Measurements from ENCODE around the gene C2CD4C.

C2CD4C gene

DNA sequence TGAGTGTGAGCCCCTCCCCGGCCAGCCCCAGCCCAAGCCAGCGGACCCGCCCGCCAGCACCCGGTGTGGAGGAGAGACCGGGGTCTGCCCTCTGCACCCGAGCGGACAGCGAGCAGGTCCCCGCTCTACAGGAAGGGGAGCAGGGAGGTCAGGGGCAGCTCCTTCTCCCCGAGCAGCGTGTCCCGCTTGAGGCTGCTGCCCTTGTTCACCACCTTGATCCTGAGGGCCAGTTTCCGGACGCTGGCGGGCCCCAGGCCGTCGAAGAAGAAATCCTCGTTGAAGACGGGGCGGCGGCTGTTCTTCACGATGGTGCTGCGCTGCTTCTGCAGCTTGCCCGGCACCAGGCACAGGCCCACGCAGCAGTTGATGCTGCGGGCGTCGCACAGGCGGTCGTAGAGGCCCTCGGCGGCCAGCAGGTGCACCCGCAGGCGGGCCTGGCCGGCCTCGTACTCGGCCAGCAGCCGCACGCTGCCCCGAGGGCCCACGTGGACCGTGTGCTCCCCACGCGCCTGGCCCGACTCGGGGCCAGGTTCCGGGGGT, 1.9 kb downstream of the C2CD4C start:
- Histone ChIP-seq H3K27me3 (ENCODE audit: control insufficient read depth, low read length) (peaks cover 11% of the 10 kb centered on the region), H3K4me2 (ENCODE audit: low read length) (no peak overlapping the region), H3F3A (ENCODE audit: control insufficient read depth, insufficient read depth) (no peaks in the 10 kb centered on the region; the same call in 1 of the 2 replicates), H3K9me2 (replicated peaks; ENCODE audit: control insufficient read depth, low read length) (no peaks in the 10 kb centered on the region), H3K4me3 (ENCODE audit: low read length) (no peak overlapping the region), H3K27ac (ENCODE audit: low read depth, low read length) (no peak overlapping the region), H3K4me1 (ENCODE audit: control insufficient read depth, low read length) (peaks cover 12% of the 10 kb centered on the region), H3K79me2 (ENCODE audit: control insufficient read depth, low read length) (no peaks in the 10 kb centered on the region), H3K9me3 (ENCODE audit: control insufficient read depth, insufficient read depth, low read length) (no peaks in the 10 kb centered on the region), H3K36me3 (ENCODE audit: control insufficient read depth, low read length) (no peaks in the 10 kb centered on the region), H4K20me1 (ENCODE audit: control insufficient read depth, insufficient read depth, low read depth, low read length) (no peaks in the 10 kb centered on the region)
- TF ChIP-seq, protein P1, sequence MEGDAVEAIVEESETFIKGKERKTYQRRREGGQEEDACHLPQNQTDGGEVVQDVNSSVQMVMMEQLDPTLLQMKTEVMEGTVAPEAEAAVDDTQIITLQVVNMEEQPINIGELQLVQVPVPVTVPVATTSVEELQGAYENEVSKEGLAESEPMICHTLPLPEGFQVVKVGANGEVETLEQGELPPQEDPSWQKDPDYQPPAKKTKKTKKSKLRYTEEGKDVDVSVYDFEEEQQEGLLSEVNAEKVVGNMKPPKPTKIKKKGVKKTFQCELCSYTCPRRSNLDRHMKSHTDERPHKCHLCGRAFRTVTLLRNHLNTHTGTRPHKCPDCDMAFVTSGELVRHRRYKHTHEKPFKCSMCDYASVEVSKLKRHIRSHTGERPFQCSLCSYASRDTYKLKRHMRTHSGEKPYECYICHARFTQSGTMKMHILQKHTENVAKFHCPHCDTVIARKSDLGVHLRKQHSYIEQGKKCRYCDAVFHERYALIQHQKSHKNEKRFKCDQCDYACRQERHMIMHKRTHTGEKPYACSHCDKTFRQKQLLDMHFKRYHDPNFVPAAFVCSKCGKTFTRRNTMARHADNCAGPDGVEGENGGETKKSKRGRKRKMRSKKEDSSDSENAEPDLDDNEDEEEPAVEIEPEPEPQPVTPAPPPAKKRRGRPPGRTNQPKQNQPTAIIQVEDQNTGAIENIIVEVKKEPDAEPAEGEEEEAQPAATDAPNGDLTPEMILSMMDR (IDR thresholded peaks at IDR 0.05; ENCODE audit: low read depth, low read length, poor library complexity, severe bottlenecking), result no peak

DNA sequence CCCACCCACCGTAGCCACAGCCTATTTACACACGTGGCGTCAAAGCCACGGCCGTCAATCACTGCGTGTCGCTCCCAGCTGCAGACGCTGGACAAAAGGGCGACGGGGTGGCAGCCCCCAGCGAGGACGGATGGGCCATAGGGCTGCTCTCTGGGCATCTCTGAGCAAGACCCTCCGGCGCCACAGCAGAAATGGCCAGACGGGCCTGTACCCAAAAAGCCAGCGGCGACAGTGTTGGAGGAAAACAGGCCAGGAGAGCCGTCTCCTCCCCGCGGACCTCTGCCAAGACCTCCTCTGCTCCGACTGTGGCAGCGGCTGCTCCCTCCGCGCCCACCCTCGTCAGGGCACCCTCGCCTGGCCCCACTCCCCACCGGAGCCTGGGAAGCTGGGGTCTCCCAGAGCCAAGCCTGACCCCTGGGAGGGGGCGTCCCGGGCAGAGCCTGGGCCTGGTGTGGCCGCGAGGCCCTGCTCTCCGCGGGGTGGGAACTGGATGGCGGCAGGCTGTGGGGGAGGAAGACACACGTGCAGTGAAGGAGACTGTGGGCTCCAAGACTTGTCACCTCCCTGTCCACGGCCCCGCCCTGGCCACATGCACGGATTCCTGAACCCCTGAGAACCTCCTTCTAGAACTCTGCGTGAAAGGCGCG, 2.7 kb downstream of the C2CD4C start:
- TF ChIP-seq EZH2phosphoT487 (IDR thresholded peaks at IDR 0.05; ENCODE audit: borderline replicate concordance, low read length), result no peak
- TF ChIP-seq, protein P1 (IDR thresholded peaks at IDR 0.05; ENCODE audit: low read depth, low read length, poor library complexity, severe bottlenecking), result no peak
- no peaks in the 10 kb centered on the region for H3K36me3 ChIP-seq (ENCODE audit: control insufficient read depth, low read length)
- peaks cover 2% of the 10 kb centered on the region; the same call in 1 of the 2 replicates for H3K9me3 ChIP-seq (ENCODE audit: control insufficient read depth, insufficient read depth, low read length)
- H3K4me3 ChIP-seq (ENCODE audit: low read length), result no peak overlapping the region
- no peak overlapping the region for H3K27ac ChIP-seq (ENCODE audit: low read depth, low read length)
- H3K4me2 ChIP-seq (ENCODE audit: low read length), result no peak overlapping the region
- peaks cover 11% of the 10 kb centered on the region for H3K27me3 ChIP-seq (ENCODE audit: control insufficient read depth, low read length)
- no peaks in the 10 kb centered on the region for H3K9me2 ChIP-seq (replicated peaks; ENCODE audit: control insufficient read depth, low read length)
- no peaks in the 10 kb centered on the region for H3K79me2 ChIP-seq (ENCODE audit: control insufficient read depth, low read length)
- no peaks in the 10 kb centered on the region for H4K20me1 ChIP-seq (ENCODE audit: control insufficient read depth, insufficient read depth, low read depth, low read length)
- H3K4me1 ChIP-seq (ENCODE audit: control insufficient read depth, low read length), result peaks cover 12% of the 10 kb centered on the region
- H3F3A ChIP-seq (ENCODE audit: control insufficient read depth, insufficient read depth), result no peaks in the 10 kb centered on the region; the same call in 1 of the 2 replicates

DNA sequence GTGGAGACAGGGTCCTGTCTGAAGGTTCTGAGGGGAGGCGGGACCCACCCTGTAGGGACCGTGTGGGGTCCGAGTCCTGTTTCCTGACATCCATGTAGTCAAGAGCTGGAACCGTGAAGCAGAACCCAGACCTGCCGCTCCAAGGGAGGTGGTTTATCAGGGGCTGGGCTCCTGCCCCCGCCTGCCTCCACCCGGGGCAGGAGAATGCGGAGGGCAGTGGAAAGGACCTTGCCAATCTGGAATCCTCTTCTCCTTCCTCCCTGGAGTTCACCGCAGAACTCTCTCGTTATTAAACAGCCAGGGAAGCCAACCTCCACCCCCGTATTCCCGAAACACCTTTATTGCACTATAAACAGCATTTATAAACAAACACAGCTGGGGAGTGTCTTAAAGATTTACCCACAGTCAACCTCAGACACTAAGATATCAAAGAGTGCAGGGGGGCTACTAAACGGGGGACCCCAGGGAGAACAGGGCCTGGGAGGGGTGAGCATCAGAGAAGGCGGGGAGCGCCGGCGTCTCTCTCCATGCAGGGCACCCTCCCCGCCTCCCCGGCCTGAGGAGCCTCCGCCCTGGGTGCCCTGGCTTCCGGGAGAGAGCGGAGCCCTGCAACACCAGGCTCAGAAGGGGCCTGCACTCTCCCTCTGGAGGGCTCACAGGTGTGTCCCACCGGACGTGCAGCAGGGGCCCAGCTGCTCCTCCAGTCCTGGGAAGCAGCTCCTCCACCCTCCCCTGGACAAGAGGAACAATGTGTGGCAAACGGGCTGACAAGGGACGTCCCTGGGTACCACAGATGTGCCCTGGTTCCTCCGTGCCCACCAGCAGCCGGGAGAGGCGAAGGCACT, 3.6 kb downstream of the C2CD4C start:
- no peak for TF ChIP-seq EZH2phosphoT487 (IDR thresholded peaks at IDR 0.05; ENCODE audit: borderline replicate concordance, low read length)
- TF ChIP-seq, protein P1 (IDR thresholded peaks at IDR 0.05; ENCODE audit: low read depth, low read length, poor library complexity, severe bottlenecking), result no peak
- Histone ChIP-seq H3K27ac (ENCODE audit: low read depth, low read length) (no peak overlapping the region), H3K36me3 (ENCODE audit: control insufficient read depth, low read length) (no peaks in the 10 kb centered on the region), H3K79me2 (ENCODE audit: control insufficient read depth, low read length) (no peaks in the 10 kb centered on the region), H3K9me3 (ENCODE audit: control insufficient read depth, insufficient read depth, low read length) (peaks cover 3% of the 10 kb centered on the region; the same call in 1 of the 2 replicates), H3K4me3 (ENCODE audit: low read length) (no peak overlapping the region), H3F3A (ENCODE audit: control insufficient read depth, insufficient read depth) (no peaks in the 10 kb centered on the region; the same call in 1 of the 2 replicates), H3K4me2 (ENCODE audit: low read length) (no peak overlapping the region), H3K4me1 (ENCODE audit: control insufficient read depth, low read length) (peaks cover 12% of the 10 kb centered on the region), H3K9me2 (replicated peaks; ENCODE audit: control insufficient read depth, low read length) (no peaks in the 10 kb centered on the region), H3K27me3 (ENCODE audit: control insufficient read depth, low read length) (peaks cover 11% of the 10 kb centered on the region), H4K20me1 (ENCODE audit: control insufficient read depth, insufficient read depth, low read depth, low read length) (no peaks in the 10 kb centered on the region)
